Activated CD4-positive, alpha-beta T cell treated with anti-CD3 and anti-CD28 coated beads, Interleukin-2, amount 50 U/mL, for 1 hour (primary cell): ENCODE measurements around the gene OR4M1.
"Not testable (repeated sequence)": the region's sequence is repeated elsewhere in the genome, so short reads cannot be mapped to it uniquely, and the experiment has no call there.

Experiments used
- DNase-seq: peaks from one replicate; pipeline ENCODE4 v3.0.0-alpha.2; 2020

Gene OR4M1

DNA sequence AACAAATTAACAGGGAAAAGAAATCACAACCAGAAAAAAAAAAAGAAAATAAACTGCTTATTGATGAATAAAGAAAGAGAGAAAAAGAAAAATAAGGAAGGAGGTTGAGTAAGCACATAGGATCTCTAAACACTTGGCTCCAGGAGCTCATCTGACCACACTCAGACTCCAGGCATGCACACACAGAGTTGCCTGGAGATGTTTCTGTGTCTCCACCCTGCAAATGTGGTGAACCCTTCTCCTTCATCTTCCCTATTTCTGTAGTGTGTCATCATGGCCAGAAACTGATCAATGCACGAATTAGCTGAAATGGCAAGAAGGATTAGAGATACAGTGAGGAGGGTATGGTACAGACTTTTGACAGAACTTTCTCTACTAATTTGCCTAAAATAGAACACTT is 50.5 kb downstream of the OR4M1 start:
- DNase-seq, result no peak

DNA sequence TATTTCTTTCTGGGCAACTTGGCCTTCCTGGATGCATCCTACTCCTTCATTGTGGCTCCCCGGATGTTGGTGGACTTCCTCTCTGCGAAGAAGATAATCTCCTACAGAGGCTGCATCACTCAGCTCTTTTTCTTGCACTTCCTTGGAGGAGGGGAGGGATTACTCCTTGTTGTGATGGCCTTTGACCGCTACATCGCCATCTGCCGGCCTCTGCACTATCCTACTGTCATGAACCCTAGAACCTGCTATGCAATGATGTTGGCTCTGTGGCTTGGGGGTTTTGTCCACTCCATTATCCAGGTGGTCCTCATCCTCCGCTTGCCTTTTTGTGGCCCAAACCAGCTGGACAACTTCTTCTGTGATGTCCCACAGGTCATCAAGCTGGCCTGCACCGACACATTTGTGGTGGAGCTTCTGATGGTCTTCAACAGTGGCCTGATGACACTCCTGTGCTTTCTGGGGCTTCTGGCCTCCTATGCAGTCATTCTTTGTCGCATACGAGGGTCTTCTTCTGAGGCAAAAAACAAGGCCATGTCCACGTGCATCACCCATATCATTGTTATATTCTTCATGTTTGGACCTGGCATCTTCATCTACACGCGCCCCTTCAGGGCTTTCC is 54.4 kb downstream of the OR4M1 start:
- not testable (repeated sequence) for DNase-seq

DNA sequence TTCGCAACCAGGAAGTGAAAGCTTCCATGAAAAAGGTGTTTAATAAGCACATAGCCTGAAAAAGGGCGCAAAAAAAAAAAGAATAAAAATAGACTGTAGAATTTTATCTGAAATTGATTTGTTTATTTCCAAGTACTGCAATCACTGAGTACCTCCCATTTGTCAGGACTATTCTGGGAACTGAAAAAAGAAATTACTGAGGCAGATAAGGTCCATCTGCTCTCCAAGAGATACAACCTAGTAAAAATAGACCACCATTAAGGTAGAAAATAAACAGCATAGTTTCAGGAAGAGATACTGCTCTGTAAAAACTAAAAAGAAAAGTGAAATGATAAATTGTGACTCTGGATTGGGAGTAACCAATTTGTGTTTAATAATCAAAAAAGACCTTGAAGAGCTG is 55.0 kb downstream of the OR4M1 start:
- no peak for DNase-seq
